ENCODE data around the gene TMEM240. TPM values are rescaled to one million over a fixed set of nuclear protein-coding genes. Genes with fewer than 3 reads are reported as not detected.

TMEM240 gene
- total RNA-seq, 1 experiment from 2014 or later: 0.87 TPM

DNA sequence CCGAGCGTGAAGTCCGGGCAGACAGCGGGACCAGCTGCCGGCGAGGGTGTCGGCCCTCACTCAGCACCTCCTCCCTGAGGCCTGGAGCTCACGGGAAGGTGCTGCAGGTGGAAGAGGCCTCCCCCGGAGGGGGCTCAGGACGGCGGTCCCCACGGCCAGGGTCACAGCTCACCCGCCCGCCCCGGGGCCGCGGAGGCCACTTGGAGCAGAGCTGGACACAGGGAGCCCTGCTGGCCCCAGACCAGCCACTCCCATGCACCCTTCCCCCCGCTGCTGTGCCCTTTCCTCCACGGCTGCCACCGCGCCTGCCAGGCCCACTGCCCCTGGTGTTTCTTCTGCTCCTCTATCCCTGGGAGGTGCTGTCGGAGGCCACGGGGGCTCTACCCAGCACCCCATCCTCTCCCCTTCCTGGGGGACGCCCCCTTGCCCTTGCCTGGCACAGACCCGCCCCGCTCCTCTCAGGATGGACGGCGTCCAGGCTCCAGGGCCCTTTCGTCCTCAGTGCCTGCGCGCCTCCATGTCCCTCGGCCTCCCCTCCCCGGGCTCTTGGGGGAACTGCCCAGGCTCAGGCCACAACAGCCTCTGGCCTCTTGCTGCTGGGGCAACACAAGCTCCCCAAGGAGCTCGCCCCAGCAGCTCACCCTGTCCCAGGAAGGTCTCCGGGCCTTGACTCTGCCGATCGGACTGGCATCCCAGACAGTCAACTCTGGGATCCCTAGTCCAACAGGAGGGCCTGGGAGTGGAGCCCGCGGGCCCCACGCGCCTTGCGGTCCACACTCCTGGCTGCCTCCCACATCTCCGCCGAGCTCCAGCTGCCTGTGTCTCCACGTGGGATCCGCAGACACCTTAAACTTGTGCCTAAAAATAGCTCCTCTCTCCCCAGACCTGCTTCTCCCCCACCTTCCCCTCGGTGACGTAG lies 4.1 kb downstream of the TMEM240 start:
- Histone ChIP-seq H2AFZ (ENCODE audit: low read length) (no peak overlapping the region), H3K27me3 (ENCODE audit: low read length) (no peaks in the 10 kb centered on the region), H3K4me1 (ENCODE audit: insufficient read depth, low read length) (no peaks in the 10 kb centered on the region), H3K4me2 (ENCODE audit: low read length) (no peak overlapping the region), H3K9ac (ENCODE audit: low read length) (no peak overlapping the region), H3F3A (ENCODE audit: low read length, unreplicated experiment) (no peaks in the 10 kb centered on the region), H3K4me3 (ENCODE audit: low read length) (no peak overlapping the region), H4K20me1 (ENCODE audit: low read length) (no peaks in the 10 kb centered on the region), H3K9me3 (ENCODE audit: low read length) (no peaks in the 10 kb centered on the region), H3K27ac (ENCODE audit: low read length) (no peak overlapping the region), H3K79me2 (ENCODE audit: low read length) (no peaks in the 10 kb centered on the region), H3K9me2 (replicated peaks; ENCODE audit: low read length) (no peaks in the 10 kb centered on the region), H3K36me3 (ENCODE audit: low read depth, low read length) (peaks cover 12% of the 10 kb centered on the region; the same call in 1 of the 2 replicates)
- BruUV-seq (replicated peaks): no TSS peak
- POLR2A ChIA-PET (ENCODE audit: unreplicated experiment): no interaction called here
- intact Hi-C loops (cut with micrococcal nuclease): no loop called here
- no peak for DNase-seq
- CTCF ChIA-PET: no interaction called here
- TF ChIP-seq EZH2 (IDR thresholded peaks at IDR 0.05; ENCODE audit: low read length, unreplicated experiment): no peak
- TF ChIP-seq EZH2phosphoT487 (IDR thresholded peaks at IDR 0.05; ENCODE audit: borderline replicate concordance, low read length): no peak
- TF ChIP-seq, protein P1, sequence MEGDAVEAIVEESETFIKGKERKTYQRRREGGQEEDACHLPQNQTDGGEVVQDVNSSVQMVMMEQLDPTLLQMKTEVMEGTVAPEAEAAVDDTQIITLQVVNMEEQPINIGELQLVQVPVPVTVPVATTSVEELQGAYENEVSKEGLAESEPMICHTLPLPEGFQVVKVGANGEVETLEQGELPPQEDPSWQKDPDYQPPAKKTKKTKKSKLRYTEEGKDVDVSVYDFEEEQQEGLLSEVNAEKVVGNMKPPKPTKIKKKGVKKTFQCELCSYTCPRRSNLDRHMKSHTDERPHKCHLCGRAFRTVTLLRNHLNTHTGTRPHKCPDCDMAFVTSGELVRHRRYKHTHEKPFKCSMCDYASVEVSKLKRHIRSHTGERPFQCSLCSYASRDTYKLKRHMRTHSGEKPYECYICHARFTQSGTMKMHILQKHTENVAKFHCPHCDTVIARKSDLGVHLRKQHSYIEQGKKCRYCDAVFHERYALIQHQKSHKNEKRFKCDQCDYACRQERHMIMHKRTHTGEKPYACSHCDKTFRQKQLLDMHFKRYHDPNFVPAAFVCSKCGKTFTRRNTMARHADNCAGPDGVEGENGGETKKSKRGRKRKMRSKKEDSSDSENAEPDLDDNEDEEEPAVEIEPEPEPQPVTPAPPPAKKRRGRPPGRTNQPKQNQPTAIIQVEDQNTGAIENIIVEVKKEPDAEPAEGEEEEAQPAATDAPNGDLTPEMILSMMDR (conservative IDR thresholded peaks at IDR 0.05; ENCODE audit: low read depth, low read length): no peak
- no peak for ATAC-seq

- CTCF ChIA-PET: no interaction called here
- no peak for TF ChIP-seq EZH2 (IDR thresholded peaks at IDR 0.05; ENCODE audit: low read length, unreplicated experiment)
- TF ChIP-seq, protein P1 (conservative IDR thresholded peaks at IDR 0.05; ENCODE audit: low read depth, low read length): no peak
- no peak for TF ChIP-seq EZH2phosphoT487 (IDR thresholded peaks at IDR 0.05; ENCODE audit: borderline replicate concordance, low read length)
- ATAC-seq: no peak
- Histone ChIP-seq H2AFZ (ENCODE audit: low read length) (no peak overlapping the region), H3K4me1 (ENCODE audit: insufficient read depth, low read length) (no peaks in the 10 kb centered on the region), H3K4me2 (ENCODE audit: low read length) (no peak overlapping the region), H3K36me3 (ENCODE audit: low read depth, low read length) (peaks cover 13% of the 10 kb centered on the region), H3F3A (ENCODE audit: low read length, unreplicated experiment) (no peaks in the 10 kb centered on the region), H3K27me3 (ENCODE audit: low read length) (no peaks in the 10 kb centered on the region), H3K4me3 (ENCODE audit: low read length) (no peak overlapping the region), H4K20me1 (ENCODE audit: low read length) (no peaks in the 10 kb centered on the region), H3K27ac (ENCODE audit: low read length) (no peak overlapping the region), H3K9me3 (ENCODE audit: low read length) (no peaks in the 10 kb centered on the region), H3K9me2 (replicated peaks; ENCODE audit: low read length) (no peaks in the 10 kb centered on the region), H3K79me2 (ENCODE audit: low read length) (no peaks in the 10 kb centered on the region), H3K9ac (ENCODE audit: low read length) (no peak overlapping the region)
- BruUV-seq (replicated peaks): no TSS peak
- intact Hi-C loops (cut with micrococcal nuclease): no loop called here
- no peak for DNase-seq
- POLR2A ChIA-PET (ENCODE audit: unreplicated experiment): no interaction called here
Observed at GRCh38 chr1:1535201-1536018, 5.0 kb downstream of the TMEM240 start.

Data from PC-3 (cell line).